DND-41 (cell line): ENCODE data around the gene ANO6.

Source experiments
- ATAC-seq: fragments of 200-7000 bp; cut with Tn5 transposase; 3 replicates; pipeline ENCODE4 v1.9.1; 2021; ENCODE audit warnings: low read depth; ENCODE audit not compliant: insufficient read depth
- DNase-seq: peaks from one replicate; pipeline ENCODE4 v3.0.0-alpha.2; 2020
- H2AFZ ChIP-seq: 2 replicates; pipeline ENCODE4 v1.6.0; 2012; ENCODE audit warnings: low read depth, low read length
- H3K27ac ChIP-seq: 2 replicates; pipeline ENCODE4 v1.5.1; 2012; ENCODE audit warnings: low read length, inconsistent platforms
- H3K27me3 ChIP-seq: fragments of 200-600 bp; sonication (generic); 2 replicates; pipeline ENCODE4 v1.6.0; 2012; ENCODE audit warnings: low read length, mild to moderate bottlenecking, inconsistent platforms; ENCODE audit not compliant: insufficient read depth, poor library complexity
- H3K36me3 ChIP-seq: 2 replicates; pipeline ENCODE4 v1.5.1; 2012; ENCODE audit warnings: low read length, inconsistent platforms; ENCODE audit not compliant: insufficient read depth
- H3K4me1 ChIP-seq: 2 replicates; pipeline ENCODE4 v1.5.1; 2012; ENCODE audit warnings: mild to moderate bottlenecking, low read length; ENCODE audit not compliant: insufficient read depth
- H3K4me2 ChIP-seq: 2 replicates; pipeline ENCODE4 v1.6.0; 2012; ENCODE audit warnings: mild to moderate bottlenecking, moderate library complexity, low read length, inconsistent platforms; ENCODE audit not compliant: insufficient read depth
- H3K4me3 ChIP-seq, 2 experiments: fragments of 200-600 bp in 1 of 2; shearing (Covaris generic) in 1 of 2; 2 replicates each; pipeline ENCODE4 v1.5.1; 2012 to 2016; ENCODE audit warnings: inconsistent platforms in 2 of 2, low read length in 2 of 2, mild to moderate bottlenecking in 2 of 2, low read depth in 1 of 2, moderate library complexity in 1 of 2
- H3K79me2 ChIP-seq: 2 replicates; pipeline ENCODE4 v1.6.0; 2012; ENCODE audit warnings: low read length, inconsistent platforms; ENCODE audit not compliant: insufficient read depth
- H3K9ac ChIP-seq: 2 replicates; pipeline ENCODE4 v1.6.0; 2012; ENCODE audit warnings: low read depth, mild to moderate bottlenecking, inconsistent platforms, low read length, moderate library complexity
- H3K9me3 ChIP-seq: 2 replicates; pipeline ENCODE4 v1.5.1; 2012; ENCODE audit warnings: low read length, moderate library complexity, mild to moderate bottlenecking, inconsistent platforms; ENCODE audit not compliant: insufficient read depth, severe bottlenecking
- H4K20me1 ChIP-seq: 2 replicates; pipeline ENCODE4 v1.6.0; 2012; ENCODE audit warnings: low read length; ENCODE audit not compliant: insufficient read depth
- EZH2 ChIP-seq: IDR thresholded peaks from 3 replicates; pipeline ENCODE4 v1.6.1; 2012; ENCODE audit warnings: borderline replicate concordance, low read depth, mild to moderate bottlenecking, moderate library complexity, low read length, inconsistent platforms; ENCODE audit not compliant: severe bottlenecking
- TF ChIP-seq, protein P1 (sequence below): IDR thresholded peaks from 2 replicates; pipeline ENCODE4 v1.5.1; 2012; ENCODE audit warnings: borderline replicate concordance, low read length, moderate library complexity, mild to moderate bottlenecking; ENCODE audit not compliant: poor library complexity, severe bottlenecking; ENCODE audit errors: extremely low read depth

Gene ANO6

DNA sequence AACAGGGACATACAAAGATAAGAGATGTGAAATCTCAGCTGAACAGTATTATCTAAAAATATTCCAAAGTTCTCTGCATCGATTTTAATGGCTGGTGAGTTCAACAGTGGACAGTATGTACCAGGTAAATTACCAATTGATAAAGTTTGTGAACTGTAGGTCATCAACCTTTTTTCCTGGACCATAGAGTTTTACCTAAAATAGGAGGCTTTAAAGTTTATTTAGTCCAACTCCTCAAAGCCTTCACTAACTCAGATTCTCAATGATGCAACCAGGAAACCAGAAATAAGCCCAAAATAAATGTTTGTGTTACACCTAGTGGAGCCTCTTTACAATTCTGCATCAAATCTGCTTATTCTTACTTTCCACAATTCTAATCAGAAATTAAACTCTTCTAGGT, 205.8 kb downstream of the ANO6 start:
- no peak overlapping the region for H3K4me3 ChIP-seq
- ATAC-seq (no peak), DNase-seq (no peak)
- H3K36me3 ChIP-seq = peaks cover 75% of the 10 kb centered on the region
- TF ChIP-seq EZH2 = no peak
- TF ChIP-seq, protein P1, sequence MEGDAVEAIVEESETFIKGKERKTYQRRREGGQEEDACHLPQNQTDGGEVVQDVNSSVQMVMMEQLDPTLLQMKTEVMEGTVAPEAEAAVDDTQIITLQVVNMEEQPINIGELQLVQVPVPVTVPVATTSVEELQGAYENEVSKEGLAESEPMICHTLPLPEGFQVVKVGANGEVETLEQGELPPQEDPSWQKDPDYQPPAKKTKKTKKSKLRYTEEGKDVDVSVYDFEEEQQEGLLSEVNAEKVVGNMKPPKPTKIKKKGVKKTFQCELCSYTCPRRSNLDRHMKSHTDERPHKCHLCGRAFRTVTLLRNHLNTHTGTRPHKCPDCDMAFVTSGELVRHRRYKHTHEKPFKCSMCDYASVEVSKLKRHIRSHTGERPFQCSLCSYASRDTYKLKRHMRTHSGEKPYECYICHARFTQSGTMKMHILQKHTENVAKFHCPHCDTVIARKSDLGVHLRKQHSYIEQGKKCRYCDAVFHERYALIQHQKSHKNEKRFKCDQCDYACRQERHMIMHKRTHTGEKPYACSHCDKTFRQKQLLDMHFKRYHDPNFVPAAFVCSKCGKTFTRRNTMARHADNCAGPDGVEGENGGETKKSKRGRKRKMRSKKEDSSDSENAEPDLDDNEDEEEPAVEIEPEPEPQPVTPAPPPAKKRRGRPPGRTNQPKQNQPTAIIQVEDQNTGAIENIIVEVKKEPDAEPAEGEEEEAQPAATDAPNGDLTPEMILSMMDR = no peak
- H3K79me2 ChIP-seq = no peaks in the 10 kb centered on the region
- H3K4me1 ChIP-seq = no peaks in the 10 kb centered on the region
- no peak overlapping the region for H2AFZ ChIP-seq
- no peak overlapping the region for H3K9ac ChIP-seq
- H3K9me3 ChIP-seq = no peaks in the 10 kb centered on the region
- no peak overlapping the region for H3K27ac ChIP-seq
- H4K20me1 ChIP-seq = no peaks in the 10 kb centered on the region
- no peak overlapping the region for H3K4me2 ChIP-seq
- no peaks in the 10 kb centered on the region for H3K27me3 ChIP-seq

DNA sequence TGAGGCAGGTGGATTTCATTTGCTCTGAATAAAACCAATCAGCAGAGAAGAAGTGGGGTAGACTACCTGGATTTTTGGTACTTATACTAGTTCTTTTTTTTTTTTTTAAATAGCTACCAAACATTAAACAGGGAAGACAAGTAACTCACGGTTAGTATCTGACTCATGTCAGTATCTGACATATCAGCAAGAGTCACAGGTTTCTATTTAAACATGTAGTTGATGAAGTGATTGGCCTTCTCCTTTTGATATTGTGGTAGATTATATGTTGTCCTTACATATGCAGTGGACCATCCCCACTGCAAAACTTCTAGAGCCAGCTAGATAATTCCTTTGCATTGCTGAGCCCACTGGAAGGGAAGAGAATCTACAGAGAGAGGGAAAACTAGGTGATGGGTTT, 208.0 kb downstream of the ANO6 start:
- no peak for ATAC-seq
- no peak overlapping the region for H2AFZ ChIP-seq
- DNase-seq = no peak
- peaks cover 66% of the 10 kb centered on the region for H3K36me3 ChIP-seq
- H3K9ac ChIP-seq = no peak overlapping the region
- no peak for TF ChIP-seq EZH2
- TF ChIP-seq, protein P1 = no peak
- no peak overlapping the region for H3K27ac ChIP-seq
- no peaks in the 10 kb centered on the region for H3K79me2 ChIP-seq
- H3K4me1 ChIP-seq = no peaks in the 10 kb centered on the region
- no peaks in the 10 kb centered on the region for H4K20me1 ChIP-seq
- no peaks in the 10 kb centered on the region for H3K27me3 ChIP-seq
- no peak overlapping the region for H3K4me2 ChIP-seq
- H3K9me3 ChIP-seq = no peaks in the 10 kb centered on the region
- H3K4me3 ChIP-seq = no peak overlapping the region

DNA sequence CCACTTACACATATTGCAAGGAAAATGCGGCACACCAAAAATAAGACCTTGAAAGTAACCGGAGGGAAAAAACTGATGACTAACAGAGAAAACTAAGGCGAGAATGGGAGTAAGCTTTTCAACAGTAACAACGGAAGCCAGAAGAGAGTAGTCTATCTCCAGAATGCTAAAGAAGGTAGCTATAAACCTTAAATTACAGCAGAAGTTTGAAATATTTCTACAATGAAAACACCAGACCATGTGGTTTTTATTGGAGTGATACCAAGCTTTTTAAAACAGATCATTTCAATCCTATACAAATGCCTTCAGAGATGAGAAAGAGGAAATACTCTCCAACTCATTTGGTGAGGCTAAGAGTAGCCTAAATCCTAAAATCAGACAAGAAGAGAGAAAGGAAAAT, 209.5 kb downstream of the ANO6 start:
- no peak for ATAC-seq
- Histone ChIP-seq H2AFZ (no peak overlapping the region), H3K27me3 (no peaks in the 10 kb centered on the region), H4K20me1 (no peaks in the 10 kb centered on the region), H3K4me2 (no peak overlapping the region), H3K27ac (no peak overlapping the region), H3K79me2 (no peaks in the 10 kb centered on the region), H3K9me3 (no peaks in the 10 kb centered on the region), H3K4me3 (no peak overlapping the region), H3K4me1 (no peaks in the 10 kb centered on the region), H3K36me3 (peaks cover 68% of the 10 kb centered on the region), H3K9ac (no peak overlapping the region)
- no peak for DNase-seq
- no peak for TF ChIP-seq EZH2
- TF ChIP-seq, protein P1 = no peak

DNA sequence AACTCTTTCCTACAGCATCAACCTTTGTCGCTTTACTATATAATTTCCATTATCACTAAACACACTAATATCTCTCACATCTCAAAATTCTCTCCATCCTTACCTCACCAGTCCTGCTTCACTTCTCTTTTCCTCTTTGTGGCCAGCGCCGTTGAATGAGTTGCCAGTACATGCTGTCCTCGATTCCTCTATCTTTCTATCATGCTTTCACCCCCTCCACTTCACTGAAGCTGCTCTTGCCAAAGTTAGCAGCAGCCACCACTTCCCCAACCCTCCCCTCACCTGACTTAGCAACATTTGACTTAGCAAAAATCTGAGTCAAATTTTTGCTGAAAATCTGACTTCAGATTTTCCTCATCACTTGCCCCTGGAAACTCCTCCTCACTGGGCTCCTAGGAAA, 210.4 kb downstream of the ANO6 start:
- H3K27ac ChIP-seq = no peak overlapping the region
- no peak overlapping the region for H3K4me3 ChIP-seq
- no peak for DNase-seq
- H3K79me2 ChIP-seq = no peaks in the 10 kb centered on the region
- H3K9me3 ChIP-seq = no peaks in the 10 kb centered on the region
- H3K9ac ChIP-seq = no peak overlapping the region
- no peaks in the 10 kb centered on the region for H3K27me3 ChIP-seq
- no peak for ATAC-seq
- H3K4me1 ChIP-seq = no peaks in the 10 kb centered on the region
- H4K20me1 ChIP-seq = no peaks in the 10 kb centered on the region
- no peak overlapping the region for H3K4me2 ChIP-seq
- no peak for TF ChIP-seq EZH2
- TF ChIP-seq, protein P1 = no peak
- H2AFZ ChIP-seq = no peak overlapping the region
- H3K36me3 ChIP-seq = peaks cover 70% of the 10 kb centered on the region
